GM12873 (cell line): ENCODE data around the gene VAV2.

Experiments
- CTCF ChIP-seq: IDR thresholded peaks from 2 replicates; pipeline ENCODE4 v1.5.1; 2012; ENCODE audit warnings: low read depth, mild to moderate bottlenecking, moderate library complexity, low read length, control low read depth; ENCODE audit not compliant: insufficient read depth; ENCODE audit errors: missing control alignments

Gene VAV2

DNA sequence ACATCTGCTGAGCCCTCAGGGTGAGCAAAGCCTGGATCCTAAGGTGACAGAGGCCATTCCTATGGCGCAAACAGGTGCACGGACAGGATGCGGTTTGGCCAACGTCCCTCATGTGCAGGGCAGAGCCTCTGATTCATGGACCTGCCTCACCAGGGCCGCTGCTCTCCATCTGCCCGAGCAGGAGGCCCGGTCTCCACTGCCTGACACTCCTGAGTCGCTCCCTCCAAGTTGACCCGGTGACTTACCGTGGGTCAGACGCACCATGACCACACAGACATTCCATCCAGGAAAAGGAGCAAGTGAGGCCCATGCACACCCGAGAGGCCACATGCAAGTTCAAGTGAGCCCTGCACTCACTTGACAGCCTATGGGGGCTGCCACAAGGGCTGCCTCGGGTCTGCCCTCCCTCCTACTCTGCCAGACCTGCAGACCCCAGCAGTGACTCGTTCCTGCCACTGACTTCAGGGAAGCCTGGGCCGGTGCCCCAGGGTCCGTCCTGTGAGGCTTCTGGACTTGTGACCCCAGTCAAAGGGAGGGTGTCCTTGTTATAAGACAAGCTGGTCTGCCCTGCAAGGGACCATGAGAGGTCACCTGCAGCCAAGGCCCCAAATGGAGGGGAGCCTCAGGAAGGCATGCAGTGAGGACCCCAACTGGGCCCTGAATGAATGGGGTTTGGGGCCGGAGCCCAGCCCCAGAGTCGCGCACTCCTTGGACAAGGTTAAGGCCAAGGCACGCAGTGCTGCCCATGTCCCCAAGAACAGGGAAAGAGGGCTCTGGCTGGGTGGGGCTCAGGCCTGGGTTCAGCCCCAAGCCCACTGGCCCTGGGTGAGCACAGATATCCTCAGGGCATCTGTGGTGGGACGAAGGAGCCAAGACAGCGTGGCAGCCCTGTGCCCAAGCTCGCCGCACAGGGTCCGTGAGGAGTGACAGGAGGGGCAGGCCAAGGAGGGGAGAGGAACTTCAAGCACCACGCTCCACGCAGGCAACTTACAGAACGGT, 43.2 kb upstream of the VAV2 start:
- TF ChIP-seq CTCF, result no peak

- TF ChIP-seq CTCF, result no peak
Observed at GRCh38 chr9:134034215-134035040, 42.3 kb upstream of the VAV2 start.

GRCh38 chr9:134033516-134034214, 41.5 kb upstream of the VAV2 start:
- TF ChIP-seq CTCF, result no peak

DNA sequence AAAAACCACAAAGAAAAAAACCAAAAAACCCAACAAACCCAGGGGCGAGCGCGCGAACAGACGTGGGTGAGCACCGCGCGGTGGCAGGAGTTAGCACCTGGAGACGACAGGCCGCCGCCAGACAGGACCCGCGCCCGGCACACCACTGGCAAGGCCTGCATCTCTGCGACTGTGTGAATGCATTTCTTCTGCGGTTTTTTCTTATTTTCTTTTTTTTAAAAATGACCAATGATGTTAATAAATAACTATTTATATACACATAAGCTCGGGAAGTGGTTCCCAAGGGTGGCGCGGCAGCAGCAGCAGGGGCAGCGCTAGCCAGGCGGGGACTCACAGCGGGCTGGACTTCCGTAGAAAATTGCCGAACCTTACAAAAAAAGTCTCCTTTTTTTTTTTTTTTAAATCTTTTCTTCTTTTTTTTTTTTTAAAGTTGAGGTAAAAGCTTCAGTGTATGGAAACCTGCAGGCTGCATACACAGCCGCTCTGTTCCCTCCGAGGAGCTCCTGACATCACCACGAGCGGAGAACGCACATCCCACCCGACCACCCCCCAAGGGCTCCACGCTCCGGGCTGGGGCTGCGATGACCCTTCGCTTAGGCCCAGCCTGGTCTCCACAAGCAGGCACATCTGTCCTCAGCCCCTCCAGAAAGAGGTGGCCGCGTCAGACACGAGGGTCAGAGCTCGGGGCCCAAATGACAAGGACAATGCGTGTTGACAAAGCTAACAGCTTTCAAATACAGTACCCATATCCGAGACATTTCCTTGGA, 40.5 kb upstream of the VAV2 start:
- no peak for TF ChIP-seq CTCF

DNA sequence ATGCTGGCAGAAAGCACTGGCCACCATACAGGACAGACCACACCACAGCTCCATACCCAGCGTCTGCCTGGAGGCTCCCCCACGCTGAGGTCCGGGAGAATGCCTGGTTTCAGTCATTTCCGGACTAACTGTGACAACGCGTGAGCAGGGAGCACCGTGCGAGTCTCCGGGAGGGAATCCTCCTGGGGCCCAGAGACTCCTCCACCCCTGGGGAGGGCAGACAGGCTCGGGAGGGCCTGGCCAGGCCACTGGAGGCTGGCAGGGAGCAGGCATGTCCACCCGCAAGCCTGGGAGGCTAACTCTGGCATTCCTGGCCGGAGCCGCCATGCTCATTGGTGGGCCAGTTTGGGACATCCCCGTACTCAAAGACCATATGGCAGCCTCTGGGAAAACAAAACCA, 39.7 kb upstream of the VAV2 start:
- TF ChIP-seq CTCF, result no peak

- no peak for TF ChIP-seq CTCF
Observed at GRCh38 chr9:134030821-134031470, 38.8 kb upstream of the VAV2 start.
